C1 segment of cervical spinal cord (tissue), 14 donors: ENCODE results near the gene PLS1.
A peak's percentile ranks its signal among the peaks of the same experiment; 100 is the strongest.
"Not testable (repeated sequence)": the region's sequence is repeated elsewhere in the genome, so short reads cannot be mapped to it uniquely, and the experiment has no call there.

Experiments used
- DNase-seq, 14 donors: peaks; one replicate each; lab custom pipeline; 2025; lab: John Stamatoyannopoulos, UW

The PLS1 gene

DNA sequence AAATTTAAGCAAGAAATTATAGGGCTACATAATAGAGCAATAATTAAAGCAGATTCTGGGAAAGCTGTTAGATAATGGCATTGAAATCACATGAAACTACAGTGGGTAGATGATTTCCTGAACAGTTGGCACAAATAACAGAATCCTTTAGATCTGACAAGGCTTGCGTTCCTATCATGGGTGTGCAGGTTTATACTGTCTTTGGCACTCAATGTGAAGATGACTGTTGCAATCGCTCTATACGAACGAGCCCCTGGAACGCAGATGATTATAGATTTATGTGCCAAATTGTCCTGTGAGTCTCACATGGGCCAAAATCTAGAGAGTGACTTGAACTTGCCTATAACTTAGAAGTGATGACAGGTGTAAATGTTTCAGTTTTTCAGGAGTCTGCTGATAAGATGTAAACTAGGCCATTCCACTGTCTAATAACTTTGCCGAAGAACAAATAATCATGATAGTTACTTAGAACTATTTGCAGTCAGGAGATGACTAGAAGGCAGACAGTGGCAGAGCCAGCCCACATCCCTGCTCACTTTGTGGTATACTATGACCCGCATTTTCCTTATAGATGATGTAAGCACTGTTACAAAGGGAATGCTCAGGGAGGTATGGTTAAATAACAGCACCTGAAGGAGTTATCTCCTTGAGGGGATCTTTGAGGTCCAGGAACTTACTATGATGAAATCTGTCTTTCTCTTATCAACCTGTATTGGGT, 97.1 kb downstream of the PLS1 start:
- no peak for DNase-seq

DNA sequence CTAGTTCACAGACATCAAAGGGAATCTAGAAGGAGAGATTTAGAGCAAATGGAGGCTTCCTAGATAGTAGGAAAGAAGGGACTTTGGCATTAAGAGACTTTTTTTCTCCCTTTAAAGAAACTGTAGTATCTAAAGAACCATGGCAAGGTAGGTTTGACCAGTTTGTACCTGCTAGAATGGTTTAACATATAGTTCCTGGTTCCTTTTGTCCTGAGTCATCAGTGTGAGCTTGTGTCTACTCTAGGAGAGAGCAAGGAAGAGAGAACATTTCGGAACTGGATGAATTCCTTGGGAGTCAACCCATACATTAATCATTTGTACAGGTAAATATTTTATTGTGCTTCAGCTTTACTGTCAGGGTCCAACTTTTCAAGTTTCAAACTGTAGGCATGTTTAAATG, 98.0 kb downstream of the PLS1 start:
- no peak for DNase-seq

DNA sequence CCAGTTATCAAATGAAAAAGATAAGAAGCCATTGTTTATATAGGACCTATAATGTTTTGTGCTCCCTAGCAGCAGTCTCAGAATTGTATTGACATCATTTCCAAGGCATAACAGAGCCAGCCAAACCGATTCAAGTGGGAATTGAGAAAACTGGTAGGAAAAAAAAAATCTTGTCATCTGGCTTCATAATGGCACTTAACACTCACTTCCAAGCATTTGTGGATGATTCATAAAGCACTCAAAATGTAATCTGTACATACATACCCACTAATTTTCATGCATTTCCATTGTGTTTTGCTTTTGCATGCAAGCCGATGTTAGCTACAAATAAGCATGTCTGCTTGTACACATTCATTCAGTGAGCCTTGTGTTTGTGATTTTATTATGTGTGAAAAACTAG, 109.0 kb downstream of the PLS1 start:
- DNase-seq, result no peak

DNA sequence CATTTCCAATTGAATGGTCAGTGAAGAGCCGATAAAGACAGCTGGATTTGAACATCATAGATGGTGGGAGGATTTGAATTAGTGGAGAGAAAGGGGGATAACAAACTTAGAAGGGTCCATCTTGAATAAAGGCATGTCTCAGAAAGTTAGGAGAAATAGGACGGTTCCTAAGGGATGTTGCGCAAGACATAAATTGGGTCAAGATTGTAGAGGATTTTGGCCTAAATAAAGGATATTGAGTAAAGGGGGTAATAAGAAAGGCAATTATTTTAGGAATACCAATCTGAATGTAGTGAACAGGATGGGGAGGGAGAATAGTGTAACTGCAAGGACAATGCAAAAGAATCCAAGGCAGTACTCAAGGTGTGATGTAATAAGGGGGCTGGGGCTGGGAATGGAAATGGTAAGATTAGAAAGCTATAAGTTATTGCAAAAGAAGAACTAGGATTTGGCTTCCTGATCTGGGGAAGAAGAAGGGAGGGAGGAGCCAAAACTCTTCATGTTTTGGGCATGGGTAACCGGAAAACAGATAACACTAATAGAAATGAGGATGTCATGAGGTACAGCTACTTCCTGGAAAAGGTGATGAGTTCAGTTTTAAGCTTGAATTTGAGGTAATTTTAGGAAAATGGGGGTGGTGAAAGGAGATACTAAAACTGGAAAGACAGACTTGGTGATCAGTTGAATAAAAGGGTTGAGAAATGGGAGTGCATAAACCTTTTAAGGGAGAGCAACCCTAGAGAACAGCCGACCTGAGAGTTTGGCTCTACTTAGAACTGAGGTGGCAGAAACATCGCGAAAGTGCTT, 110.3 kb downstream of the PLS1 start:
- no peak for DNase-seq

DNA sequence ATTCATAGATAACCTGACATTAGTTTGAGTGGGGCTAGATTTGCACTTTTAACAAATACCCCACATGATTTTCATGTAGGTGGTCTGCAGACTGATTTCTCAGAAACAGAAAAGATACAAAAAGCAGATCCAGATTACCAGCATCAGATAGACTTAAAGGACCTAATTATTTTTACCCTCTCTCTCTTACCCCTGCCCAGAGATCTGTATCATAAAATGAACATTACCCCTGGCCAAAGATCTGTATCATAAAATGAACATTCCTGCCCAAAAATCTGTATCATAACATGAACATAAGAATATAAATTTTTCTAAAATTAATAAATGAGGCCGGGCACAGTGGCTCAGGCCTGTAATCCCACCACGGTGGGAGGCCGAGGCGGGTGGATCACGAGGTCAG, 113.0 kb downstream of the PLS1 start:
- DNase-seq, result no peak

DNA sequence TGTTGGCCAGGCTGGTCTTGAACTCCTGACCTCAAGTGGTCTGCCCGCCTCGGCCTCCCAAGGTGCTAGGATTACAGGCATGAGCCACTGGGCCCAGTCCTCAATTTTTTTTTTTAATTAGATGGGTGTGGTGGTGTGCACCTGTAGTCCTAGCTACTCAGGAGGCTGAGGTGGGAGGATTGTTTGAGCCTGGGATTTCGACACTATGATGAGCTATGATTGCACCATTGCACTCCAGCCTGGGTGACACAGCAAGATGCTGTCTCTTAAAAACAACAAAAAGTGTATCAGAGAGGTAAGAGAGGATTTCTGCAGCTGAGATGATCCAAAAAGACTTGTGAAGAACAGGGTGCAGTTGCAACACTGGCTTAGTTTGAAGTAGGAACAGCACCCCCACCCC, 118.7 kb downstream of the PLS1 start:
- not testable (repeated sequence) for DNase-seq

DNA sequence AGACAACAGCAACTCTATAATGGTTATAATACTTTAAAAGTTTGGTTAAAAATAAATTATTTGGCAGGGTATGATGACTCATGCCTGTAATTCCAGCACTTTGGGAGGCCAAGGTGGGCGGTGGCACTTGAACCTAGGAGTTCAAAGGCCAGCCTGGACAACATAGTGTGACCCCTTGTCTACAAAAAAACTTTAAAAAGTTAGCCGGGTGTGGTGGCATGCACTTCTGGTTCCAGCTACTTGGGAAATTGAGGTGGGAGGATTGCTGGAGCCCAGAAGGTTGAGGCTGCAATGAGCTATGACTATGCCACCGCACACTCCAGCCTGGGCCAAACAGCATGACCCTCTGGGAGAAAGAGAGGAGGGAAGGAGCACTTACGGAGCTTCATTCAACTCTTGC, 119.9 kb downstream of the PLS1 start:
- DNase-seq, result no peak

DNA sequence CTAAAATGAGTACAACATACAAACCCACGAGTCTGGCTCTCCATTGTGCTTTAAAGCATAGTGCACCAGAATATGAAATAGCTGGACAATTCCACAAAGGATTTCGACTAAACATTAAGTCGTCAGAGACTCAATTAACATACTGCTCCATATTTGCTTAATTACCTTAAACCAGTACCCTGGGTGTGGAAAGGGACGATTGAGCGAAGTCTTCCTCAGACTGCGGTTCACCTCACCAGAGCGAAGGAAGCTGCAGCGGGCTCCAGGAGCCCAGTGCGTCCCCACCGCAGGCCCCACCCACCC, 127.4 kb downstream of the PLS1 start:
- DNase-seq, result no peak

DNA sequence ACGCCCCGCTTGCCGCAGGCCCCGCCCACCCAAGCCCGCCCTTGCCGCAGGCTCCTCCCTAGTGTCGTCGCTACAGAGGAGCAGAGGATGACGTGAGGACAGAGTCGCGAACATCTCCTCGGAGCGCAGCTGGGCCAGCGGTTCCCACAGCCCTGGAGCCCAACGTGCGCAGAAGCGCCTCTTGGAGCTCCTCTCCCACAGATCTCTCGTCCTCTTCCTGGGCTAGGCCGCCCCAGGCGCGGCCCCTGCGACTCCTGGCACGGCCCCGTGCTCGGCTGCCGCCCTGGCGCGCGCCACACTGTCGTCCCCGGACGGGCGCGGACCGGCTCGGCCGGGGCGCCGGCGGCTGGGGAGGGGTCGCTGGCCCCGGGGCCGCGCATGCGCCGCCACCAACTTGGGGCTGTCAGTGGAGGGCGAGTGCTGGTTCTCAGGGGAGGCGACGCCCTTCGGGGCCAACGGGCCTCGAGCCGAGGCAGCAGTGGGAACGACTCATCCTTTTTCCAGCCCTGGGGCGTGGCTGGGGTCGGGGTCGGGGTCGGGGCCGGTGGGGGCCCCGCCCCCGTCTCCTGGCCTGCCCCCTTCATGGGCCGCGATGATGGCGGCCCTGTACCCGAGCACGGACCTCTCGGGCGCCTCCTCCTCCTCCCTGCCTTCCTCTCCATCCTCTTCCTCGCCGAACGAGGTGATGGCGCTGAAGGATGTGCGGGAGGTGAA, 127.9 kb downstream of the PLS1 start, which contains the start of gene TRPC1:
TRPC1 (plus strand) TSS at position 67 of the 714 bp plus-strand sequence; CDS start at position 593, 526 bp downstream.
- peak; percentile 1 to 85 (median 77) for DNase-seq

DNA sequence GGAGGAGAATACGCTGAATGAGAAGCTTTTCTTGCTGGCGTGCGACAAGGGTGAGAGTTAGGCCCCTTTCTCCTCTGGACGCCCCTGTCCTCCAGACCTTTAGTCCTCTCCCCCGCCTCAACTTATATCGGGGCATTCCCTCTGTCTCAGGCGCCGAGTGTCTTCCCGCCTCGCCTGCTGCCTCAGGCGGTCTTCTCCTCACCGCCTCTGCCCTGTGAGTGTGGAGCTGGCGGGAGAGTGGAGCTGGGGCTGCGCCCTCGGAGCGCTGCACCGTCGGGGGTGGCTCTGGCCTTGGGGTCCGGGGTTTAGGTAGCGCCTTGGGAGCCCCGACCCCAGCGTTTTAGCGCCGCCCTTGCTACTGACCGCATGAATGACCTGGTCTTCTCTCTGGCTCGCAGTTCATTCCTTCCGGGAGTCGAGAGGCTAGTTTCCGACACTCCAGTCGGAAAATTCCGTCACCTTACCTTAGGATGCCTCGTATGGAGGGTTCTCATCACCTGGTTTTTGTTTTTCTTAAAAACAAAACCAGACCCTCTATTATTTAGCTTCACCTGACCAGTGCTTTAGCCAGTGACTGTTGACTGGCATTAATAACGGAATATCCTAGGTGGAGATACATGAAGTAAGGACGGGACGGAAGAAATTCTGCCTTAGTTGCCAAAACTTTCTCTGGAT, 128.6 kb downstream of the PLS1 start:
- DNase-seq, result peak in 12 of 14 donors; percentile 34 to 74 (median 55)

DNA sequence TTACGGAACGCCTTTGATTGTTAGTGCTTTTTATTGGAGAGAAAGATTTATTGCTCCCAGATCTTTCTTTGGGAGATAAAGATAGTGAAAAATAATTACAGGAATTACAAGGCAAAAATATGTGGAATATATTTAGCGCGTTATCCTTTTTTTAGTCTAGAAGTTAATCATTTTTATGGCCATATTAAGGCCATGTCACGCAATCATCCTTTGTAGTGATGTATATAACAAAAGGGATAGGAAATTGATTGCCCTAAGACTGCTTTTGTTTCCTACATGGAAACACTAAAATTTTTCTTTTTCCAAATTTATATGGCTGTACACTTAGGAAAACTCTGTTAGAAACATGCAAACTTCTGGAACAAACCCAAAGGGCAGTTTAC, 129.2 kb downstream of the PLS1 start:
- DNase-seq, result no peak

DNA sequence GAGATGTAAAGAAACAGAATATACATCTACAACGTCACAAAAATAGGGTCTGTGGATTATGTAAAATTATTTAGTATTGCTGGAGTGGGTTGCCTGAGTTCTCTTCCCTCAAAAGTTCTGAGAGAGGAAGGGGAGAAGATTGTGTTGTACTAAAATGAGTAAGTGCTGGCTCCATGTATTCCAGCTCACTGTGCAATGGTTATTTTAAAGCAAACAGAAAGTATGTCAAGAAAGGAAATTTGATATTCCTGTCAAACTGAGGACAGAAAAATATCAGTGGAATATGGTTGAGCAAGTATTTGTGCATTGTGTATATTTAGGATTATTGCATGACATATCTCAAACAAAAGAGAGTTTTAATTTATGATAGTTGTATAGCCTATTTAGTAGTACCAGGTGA, 129.8 kb downstream of the PLS1 start:
- no peak for DNase-seq

DNA sequence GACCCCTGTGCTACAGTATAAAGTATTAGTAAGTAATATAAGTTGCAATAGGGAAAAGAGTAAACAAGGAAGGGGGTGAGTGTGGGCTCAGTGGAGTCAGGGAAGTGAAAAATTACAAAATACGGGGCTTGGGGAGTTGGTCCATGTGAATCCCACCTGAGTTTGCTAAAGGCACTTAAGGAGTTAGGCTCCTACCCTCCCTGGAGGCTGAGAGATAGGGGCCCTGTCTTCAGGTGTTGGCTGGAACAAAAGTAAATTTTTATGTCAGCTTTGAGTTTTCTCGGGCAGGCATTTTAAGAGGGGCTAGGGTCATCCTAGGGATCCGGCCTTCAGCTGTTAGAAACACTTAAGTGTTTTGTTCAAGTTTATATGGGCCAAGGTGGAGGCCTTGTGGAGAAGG, 135.9 kb downstream of the PLS1 start:
- no peak for DNase-seq

DNA sequence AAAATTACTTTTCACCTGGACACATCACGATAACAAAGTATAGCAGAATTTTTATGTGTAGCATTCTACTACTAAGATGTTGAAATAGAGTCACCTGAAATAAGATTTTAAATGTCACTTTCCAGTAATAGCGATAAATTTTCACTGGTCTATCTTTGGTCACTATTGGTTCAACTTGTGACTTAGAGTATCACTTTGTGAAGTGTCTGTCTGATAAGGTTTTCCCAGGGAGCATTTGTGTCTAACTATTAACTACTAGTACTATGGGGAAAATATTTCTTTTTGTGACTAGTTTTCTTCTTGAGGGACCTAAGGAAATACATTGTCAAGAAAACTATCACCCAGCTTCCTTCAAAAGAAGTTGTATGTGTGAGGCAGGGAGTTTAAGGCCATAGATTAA, 138.6 kb downstream of the PLS1 start:
- DNase-seq, result no peak

DNA sequence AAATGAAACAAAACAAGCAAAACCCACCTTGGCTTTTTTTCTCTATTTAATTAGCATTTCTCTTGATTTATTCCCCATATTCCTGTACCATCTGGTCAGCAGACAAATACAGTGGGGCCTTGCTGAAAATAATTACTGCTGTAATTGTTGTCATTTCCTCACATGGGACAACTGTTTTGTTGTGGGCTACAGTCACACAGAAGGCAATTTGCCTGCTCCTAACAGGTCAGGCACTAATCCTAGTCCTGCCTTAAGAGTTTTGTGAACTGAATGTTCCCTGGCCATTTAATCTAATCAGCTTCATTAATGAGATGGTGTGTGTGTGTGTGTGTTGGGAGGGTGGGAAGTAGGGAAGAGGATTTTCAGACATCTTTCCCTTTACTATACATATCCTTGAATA, 139.3 kb downstream of the PLS1 start:
- no peak for DNase-seq

DNA sequence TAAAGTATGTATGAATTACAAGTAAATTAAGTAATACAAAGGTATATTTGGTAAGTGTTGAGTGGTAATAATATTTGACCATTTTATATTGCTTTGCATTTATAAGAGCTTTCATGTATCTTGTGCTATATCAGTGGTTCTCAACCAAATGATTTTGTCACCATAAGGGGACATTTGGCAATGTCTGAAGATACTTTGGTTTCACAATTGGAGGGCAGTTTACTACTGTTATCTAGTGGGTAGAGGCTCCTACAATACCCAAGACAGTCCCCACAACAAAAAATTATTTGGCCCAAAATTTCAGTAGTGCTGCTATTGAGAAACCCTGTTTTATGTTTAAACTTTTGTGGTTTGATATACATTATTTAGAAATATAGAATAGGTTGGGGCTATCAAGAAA, 142.2 kb downstream of the PLS1 start:
- DNase-seq, result no peak

DNA sequence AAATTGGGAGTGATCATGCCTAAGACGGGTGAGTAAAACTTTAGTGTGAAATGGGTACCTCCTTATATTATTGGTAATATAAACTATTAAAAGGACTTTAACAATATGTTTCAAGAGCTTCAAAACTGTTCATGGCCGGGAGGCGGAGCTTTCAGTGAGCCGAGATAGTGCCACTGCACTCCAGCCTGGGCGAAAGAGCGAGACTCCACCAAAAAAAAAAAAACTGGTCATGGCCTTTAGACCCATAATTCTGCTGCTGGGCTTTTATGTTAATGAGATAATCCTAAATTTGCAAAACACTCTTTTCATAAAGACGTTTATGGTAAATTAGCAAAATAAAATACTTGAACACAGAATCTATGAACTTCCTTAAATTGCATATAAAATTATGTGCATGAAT, 150.5 kb downstream of the PLS1 start:
- no peak for DNase-seq

DNA sequence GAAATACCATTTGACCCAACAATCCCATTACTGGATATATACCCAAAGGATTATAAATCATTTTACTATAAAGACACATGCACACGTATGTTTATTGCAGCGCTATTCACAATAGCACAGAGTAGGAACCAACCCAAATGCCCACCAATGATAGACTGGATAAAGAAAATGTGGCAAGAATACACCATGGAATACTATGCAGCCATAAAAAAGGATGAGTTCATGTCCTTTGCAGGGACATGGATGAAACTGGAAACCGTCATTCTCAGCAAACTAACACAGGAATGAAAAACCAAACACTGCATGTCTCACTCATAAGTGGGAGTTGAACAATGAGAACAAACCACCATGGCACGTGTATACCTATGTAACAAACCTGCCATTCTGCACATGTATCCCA, 154.3 kb downstream of the PLS1 start:
- not testable (repeated sequence) for DNase-seq

DNA sequence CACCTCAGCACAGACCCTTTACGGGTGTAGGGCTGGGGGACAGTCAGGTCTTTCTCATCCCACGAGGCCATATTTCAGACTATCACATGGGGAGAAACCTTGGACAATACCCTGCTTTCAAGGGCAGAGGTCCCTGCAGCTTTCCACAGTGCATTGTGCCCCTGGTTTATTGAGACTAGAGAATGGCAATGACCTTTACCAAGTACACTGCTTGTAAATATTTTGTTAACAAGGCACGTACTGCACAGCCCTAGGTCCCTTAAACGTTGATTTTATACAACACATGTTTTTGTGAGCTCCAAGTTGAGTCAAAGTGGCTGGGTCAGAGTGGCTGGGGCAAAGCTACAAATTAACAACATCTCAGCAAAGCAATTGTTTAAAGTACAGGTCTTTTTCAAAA, 156.4 kb downstream of the PLS1 start:
- not testable (repeated sequence) for DNase-seq

DNA sequence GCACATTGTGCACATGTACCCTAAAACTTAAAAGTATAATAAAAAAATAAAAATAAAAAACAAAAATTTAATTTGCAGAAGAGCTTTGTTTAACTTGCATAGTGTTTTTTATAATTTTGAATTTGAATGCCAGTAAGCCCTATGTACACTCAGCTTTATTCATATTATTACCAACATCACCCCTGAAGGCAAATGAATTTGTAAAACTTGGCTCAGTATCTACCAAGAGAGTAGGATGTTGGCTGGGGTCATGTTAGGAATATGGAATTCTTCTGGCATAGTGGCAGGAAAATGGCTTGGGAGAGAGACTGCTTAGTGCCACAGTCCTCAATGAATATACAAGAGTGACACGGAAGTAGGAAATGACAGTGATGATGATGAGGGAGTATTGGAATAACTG, 158.3 kb downstream of the PLS1 start:
- DNase-seq, result no peak
